HEK293 (cell line): ENCODE data around the gene LAMA2.
A peak's percentile ranks its signal among the peaks of the same experiment; 100 is the strongest.

Source experiments
- HOXA7 ChIP-seq: sonication (generic); formaldehyde crosslinking; IDR thresholded peaks from 2 replicates; pipeline ENCODE4 v1.8.1; 2022; ENCODE audit warnings: missing genetic modification reagents, borderline replicate concordance
- KLF10 ChIP-seq: fragments of 450-650 bp; IDR thresholded peaks from 2 replicates; pipeline ENCODE4 v1.5.1; 2018; ENCODE audit warnings: missing biosample characterization, mild to moderate bottlenecking, missing genetic modification characterization
- KLF9 ChIP-seq: fragments of 450-650 bp; formaldehyde crosslinking; IDR thresholded peaks from 2 replicates; pipeline ENCODE4 v1.5.1; 2016; ENCODE audit warnings: missing biosample characterization, missing genetic modification characterization, low read depth
- REPIN1 ChIP-seq: fragments of 450-650 bp; formaldehyde crosslinking; IDR thresholded peaks from 2 replicates; pipeline ENCODE4 v1.5.1; 2017; ENCODE audit warnings: missing biosample characterization, missing genetic modification characterization, low read depth
- SCRT1 ChIP-seq: fragments of 450-650 bp; formaldehyde crosslinking; IDR thresholded peaks from 2 replicates; pipeline ENCODE4 v1.5.1; 2016; ENCODE audit warnings: missing biosample characterization, missing genetic modification characterization, borderline replicate concordance
- SP7 ChIP-seq: fragments of 450-650 bp; formaldehyde crosslinking; IDR thresholded peaks from 2 replicates; pipeline ENCODE4 v1.5.1; 2016; ENCODE audit warnings: missing biosample characterization, missing genetic modification characterization
- ZFHX2 ChIP-seq: fragments of 450-650 bp; formaldehyde crosslinking; conservative IDR thresholded peaks from 2 replicates; pipeline ENCODE4 v1.5.1; 2016; ENCODE audit warnings: missing biosample characterization, missing genetic modification characterization
- ZNF146 ChIP-seq: fragments of 450-650 bp; formaldehyde crosslinking; IDR thresholded peaks from 2 replicates; pipeline ENCODE4 v1.5.1; 2016; ENCODE audit warnings: missing biosample characterization, missing genetic modification characterization
- ZNF16 ChIP-seq: fragments of 450-650 bp; formaldehyde crosslinking; IDR thresholded peaks from 2 replicates; pipeline ENCODE4 v1.5.1; 2016; ENCODE audit warnings: low read depth, missing biosample characterization, missing genetic modification characterization
- ZNF324 ChIP-seq: fragments of 450-650 bp; formaldehyde crosslinking; IDR thresholded peaks from 2 replicates; pipeline ENCODE4 v1.5.1; 2016; ENCODE audit warnings: missing biosample characterization, missing genetic modification characterization
- ZNF391 ChIP-seq: fragments of 450-650 bp; formaldehyde crosslinking; IDR thresholded peaks from 2 replicates; pipeline ENCODE4 v1.5.1; 2016; ENCODE audit warnings: low read depth, missing biosample characterization, missing genetic modification characterization, borderline replicate concordance
- ZNF600 ChIP-seq: fragments of 450-650 bp; formaldehyde crosslinking; IDR thresholded peaks from 2 replicates; pipeline ENCODE4 v1.5.1; 2016; ENCODE audit warnings: missing biosample characterization, missing genetic modification characterization
- ZNF629 ChIP-seq: fragments of 450-650 bp; formaldehyde crosslinking; IDR thresholded peaks from 2 replicates; pipeline ENCODE4 v1.5.1; 2017; ENCODE audit warnings: missing biosample characterization, missing genetic modification characterization
- ZNF660 ChIP-seq: fragments of 450-650 bp; IDR thresholded peaks from 2 replicates; pipeline ENCODE4 v1.5.1; 2018; ENCODE audit warnings: missing biosample characterization, mild to moderate bottlenecking, missing genetic modification characterization
- TF ChIP-seq, protein P1 (sequence below): fragments of 450-650 bp; formaldehyde crosslinking; IDR thresholded peaks from 2 replicates; pipeline ENCODE4 v1.5.1; 2016; ENCODE audit warnings: missing biosample characterization, missing genetic modification characterization, borderline replicate concordance
- TF ChIP-seq, protein P2 (sequence below): fragments of 450-650 bp; formaldehyde crosslinking; IDR thresholded peaks from 2 replicates; pipeline ENCODE4 v1.5.1; 2017; ENCODE audit warnings: missing biosample characterization, missing genetic modification characterization
- TF ChIP-seq, protein P3 (sequence below): fragments of 450-650 bp; formaldehyde crosslinking; IDR thresholded peaks from 2 replicates; pipeline ENCODE4 v1.5.1; 2017; ENCODE audit warnings: missing biosample characterization, missing genetic modification characterization
- TF ChIP-seq, protein P4 (sequence below): fragments of 450-650 bp; formaldehyde crosslinking; IDR thresholded peaks from 2 replicates; pipeline ENCODE4 v1.5.1; 2016; ENCODE audit warnings: missing biosample characterization, missing genetic modification characterization
- TF ChIP-seq, protein P5 (sequence below): fragments of 450-650 bp; formaldehyde crosslinking; conservative IDR thresholded peaks from 2 replicates; pipeline ENCODE4 v1.5.1; 2016; ENCODE audit warnings: low read depth, missing biosample characterization, missing genetic modification characterization
- TF ChIP-seq, protein P6 (sequence below): fragments of 450-650 bp; formaldehyde crosslinking; IDR thresholded peaks from 2 replicates; pipeline ENCODE4 v1.5.1; 2016; ENCODE audit warnings: missing biosample characterization, missing genetic modification characterization

LAMA2 gene

DNA sequence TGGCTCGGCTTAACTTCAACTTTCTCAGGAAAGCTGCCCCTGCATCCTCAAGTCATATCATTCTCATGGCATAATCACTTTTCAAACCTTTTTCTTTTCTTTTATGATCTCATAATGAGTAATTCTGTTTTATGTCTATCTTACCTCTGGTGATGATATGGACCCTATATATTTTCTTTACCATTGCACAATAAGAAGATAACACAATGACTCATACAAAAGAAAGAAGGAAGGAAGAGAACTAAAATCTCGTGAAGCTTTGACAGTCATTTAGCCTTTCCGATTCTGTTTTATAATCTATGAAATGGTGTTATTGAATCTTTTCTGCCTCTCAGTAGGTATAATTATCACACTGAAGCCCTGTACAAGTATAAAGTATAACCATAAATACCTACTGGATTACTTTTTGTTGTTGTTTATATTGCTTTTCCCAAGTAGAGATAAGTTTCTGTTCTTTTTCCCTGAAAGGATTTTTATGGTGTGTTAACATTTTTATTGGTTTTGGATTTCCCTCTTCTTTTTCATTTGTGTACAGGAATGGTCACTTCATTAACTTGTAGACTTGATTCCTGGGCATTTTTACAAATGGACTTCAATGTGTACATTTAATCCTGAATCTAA lies 300.9 kb downstream of the LAMA2 start (continued):
- TF ChIP-seq, protein P1, sequence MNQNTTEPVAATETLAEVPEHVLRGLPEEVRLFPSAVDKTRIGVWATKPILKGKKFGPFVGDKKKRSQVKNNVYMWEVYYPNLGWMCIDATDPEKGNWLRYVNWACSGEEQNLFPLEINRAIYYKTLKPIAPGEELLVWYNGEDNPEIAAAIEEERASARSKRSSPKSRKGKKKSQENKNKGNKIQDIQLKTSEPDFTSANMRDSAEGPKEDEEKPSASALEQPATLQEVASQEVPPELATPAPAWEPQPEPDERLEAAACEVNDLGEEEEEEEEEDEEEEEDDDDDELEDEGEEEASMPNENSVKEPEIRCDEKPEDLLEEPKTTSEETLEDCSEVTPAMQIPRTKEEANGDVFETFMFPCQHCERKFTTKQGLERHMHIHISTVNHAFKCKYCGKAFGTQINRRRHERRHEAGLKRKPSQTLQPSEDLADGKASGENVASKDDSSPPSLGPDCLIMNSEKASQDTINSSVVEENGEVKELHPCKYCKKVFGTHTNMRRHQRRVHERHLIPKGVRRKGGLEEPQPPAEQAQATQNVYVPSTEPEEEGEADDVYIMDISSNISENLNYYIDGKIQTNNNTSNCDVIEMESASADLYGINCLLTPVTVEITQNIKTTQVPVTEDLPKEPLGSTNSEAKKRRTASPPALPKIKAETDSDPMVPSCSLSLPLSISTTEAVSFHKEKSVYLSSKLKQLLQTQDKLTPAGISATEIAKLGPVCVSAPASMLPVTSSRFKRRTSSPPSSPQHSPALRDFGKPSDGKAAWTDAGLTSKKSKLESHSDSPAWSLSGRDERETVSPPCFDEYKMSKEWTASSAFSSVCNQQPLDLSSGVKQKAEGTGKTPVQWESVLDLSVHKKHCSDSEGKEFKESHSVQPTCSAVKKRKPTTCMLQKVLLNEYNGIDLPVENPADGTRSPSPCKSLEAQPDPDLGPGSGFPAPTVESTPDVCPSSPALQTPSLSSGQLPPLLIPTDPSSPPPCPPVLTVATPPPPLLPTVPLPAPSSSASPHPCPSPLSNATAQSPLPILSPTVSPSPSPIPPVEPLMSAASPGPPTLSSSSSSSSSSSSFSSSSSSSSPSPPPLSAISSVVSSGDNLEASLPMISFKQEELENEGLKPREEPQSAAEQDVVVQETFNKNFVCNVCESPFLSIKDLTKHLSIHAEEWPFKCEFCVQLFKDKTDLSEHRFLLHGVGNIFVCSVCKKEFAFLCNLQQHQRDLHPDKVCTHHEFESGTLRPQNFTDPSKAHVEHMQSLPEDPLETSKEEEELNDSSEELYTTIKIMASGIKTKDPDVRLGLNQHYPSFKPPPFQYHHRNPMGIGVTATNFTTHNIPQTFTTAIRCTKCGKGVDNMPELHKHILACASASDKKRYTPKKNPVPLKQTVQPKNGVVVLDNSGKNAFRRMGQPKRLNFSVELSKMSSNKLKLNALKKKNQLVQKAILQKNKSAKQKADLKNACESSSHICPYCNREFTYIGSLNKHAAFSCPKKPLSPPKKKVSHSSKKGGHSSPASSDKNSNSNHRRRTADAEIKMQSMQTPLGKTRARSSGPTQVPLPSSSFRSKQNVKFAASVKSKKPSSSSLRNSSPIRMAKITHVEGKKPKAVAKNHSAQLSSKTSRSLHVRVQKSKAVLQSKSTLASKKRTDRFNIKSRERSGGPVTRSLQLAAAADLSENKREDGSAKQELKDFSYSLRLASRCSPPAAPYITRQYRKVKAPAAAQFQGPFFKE: no peak
- TF ChIP-seq HOXA7 (CRISPR knock-in tag) (no peak), SP7 (tag by site-specific recombination) (peak; percentile 89), ZNF629 (peak; percentile 93), KLF10 (tag by site-specific recombination) (peak; percentile 49), ZNF16 (tag by site-specific recombination) (no peak), REPIN1 (tag by site-specific recombination) (peak; percentile 79; the same call in 1 of the 2 replicates), ZNF324 (tag by site-specific recombination) (peak; percentile 42; the same call in 1 of the 2 replicates), ZNF600 (tag by site-specific recombination) (peak; percentile 34; the same call in 1 of the 2 replicates), KLF9 (no peak), ZNF391 (tag by site-specific recombination) (peak; percentile 87; the same call in 1 of the 2 replicates), ZNF146 (tag by site-specific recombination) (peak; percentile 58; the same call in 1 of the 2 replicates), ZNF660 (no peak), ZFHX2 (tag by site-specific recombination) (no peak), SCRT1 (peak; percentile 83; the same call in 1 of the 2 replicates)
- TF ChIP-seq, protein P2, sequence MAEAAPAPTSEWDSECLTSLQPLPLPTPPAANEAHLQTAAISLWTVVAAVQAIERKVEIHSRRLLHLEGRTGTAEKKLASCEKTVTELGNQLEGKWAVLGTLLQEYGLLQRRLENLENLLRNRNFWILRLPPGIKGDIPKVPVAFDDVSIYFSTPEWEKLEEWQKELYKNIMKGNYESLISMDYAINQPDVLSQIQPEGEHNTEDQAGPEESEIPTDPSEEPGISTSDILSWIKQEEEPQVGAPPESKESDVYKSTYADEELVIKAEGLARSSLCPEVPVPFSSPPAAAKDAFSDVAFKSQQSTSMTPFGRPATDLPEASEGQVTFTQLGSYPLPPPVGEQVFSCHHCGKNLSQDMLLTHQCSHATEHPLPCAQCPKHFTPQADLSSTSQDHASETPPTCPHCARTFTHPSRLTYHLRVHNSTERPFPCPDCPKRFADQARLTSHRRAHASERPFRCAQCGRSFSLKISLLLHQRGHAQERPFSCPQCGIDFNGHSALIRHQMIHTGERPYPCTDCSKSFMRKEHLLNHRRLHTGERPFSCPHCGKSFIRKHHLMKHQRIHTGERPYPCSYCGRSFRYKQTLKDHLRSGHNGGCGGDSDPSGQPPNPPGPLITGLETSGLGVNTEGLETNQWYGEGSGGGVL (tag by site-specific recombination): peak; percentile 62; the same call in 1 of the 2 replicates
- TF ChIP-seq, protein P3, sequence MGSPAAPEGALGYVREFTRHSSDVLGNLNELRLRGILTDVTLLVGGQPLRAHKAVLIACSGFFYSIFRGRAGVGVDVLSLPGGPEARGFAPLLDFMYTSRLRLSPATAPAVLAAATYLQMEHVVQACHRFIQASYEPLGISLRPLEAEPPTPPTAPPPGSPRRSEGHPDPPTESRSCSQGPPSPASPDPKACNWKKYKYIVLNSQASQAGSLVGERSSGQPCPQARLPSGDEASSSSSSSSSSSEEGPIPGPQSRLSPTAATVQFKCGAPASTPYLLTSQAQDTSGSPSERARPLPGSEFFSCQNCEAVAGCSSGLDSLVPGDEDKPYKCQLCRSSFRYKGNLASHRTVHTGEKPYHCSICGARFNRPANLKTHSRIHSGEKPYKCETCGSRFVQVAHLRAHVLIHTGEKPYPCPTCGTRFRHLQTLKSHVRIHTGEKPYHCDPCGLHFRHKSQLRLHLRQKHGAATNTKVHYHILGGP: peak; percentile 92
- TF ChIP-seq, protein P4, sequence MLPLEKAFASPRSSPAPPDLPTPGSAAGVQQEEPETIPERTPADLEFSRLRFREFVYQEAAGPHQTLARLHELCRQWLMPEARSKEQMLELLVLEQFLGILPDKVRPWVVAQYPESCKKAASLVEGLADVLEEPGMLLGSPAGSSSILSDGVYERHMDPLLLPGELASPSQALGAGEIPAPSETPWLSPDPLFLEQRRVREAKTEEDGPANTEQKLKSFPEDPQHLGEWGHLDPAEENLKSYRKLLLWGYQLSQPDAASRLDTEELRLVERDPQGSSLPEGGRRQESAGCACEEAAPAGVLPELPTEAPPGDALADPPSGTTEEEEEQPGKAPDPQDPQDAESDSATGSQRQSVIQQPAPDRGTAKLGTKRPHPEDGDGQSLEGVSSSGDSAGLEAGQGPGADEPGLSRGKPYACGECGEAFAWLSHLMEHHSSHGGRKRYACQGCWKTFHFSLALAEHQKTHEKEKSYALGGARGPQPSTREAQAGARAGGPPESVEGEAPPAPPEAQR: no peak
- TF ChIP-seq, protein P5, sequence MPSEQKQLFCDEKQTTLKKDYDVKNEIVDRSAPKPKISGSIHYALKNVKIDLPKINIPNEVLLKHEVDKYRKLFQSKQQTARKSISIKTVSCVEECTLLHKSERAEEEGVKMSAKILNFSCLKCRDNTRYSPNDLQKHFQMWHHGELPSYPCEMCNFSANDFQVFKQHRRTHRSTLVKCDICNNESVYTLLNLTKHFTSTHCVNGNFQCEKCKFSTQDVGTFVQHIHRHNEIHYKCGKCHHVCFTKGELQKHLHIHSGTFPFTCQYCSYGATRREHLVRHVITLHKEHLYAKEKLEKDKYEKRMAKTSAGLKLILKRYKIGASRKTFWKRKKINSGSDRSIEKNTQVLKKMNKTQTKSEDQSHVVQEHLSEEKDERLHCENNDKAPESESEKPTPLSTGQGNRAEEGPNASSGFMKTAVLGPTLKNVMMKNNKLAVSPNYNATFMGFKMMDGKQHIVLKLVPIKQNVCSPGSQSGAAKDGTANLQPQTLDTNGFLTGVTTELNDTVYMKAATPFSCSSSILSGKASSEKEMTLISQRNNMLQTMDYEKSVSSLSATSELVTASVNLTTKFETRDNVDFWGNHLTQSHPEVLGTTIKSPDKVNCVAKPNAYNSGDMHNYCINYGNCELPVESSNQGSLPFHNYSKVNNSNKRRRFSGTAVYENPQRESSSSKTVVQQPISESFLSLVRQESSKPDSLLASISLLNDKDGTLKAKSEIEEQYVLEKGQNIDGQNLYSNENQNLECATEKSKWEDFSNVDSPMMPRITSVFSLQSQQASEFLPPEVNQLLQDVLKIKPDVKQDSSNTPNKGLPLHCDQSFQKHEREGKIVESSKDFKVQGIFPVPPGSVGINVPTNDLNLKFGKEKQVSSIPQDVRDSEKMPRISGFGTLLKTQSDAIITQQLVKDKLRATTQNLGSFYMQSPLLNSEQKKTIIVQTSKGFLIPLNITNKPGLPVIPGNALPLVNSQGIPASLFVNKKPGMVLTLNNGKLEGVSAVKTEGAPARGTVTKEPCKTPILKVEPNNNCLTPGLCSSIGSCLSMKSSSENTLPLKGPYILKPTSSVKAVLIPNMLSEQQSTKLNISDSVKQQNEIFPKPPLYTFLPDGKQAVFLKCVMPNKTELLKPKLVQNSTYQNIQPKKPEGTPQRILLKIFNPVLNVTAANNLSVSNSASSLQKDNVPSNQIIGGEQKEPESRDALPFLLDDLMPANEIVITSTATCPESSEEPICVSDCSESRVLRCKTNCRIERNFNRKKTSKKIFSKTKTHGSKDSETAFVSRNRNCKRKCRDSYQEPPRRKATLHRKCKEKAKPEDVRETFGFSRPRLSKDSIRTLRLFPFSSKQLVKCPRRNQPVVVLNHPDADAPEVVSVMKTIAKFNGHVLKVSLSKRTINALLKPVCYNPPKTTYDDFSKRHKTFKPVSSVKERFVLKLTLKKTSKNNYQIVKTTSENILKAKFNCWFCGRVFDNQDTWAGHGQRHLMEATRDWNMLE (tag by site-specific recombination): peak; percentile 65; the same call in 1 of the 2 replicates
- TF ChIP-seq, protein P6, sequence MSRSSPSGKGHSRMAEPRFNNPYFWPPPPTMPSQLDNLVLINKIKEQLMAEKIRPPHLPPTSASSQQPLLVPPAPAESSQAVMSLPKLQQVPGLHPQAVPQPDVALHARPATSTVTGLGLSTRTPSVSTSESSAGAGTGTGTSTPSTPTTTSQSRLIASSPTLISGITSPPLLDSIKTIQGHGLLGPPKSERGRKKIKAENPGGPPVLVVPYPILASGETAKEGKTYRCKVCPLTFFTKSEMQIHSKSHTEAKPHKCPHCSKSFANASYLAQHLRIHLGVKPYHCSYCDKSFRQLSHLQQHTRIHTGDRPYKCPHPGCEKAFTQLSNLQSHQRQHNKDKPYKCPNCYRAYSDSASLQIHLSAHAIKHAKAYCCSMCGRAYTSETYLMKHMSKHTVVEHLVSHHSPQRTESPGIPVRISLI (tag by site-specific recombination): peak; percentile 89
